ENCODE data around the gene ELMO1. TPM values are rescaled to one million over a fixed set of nuclear protein-coding genes. Genes with fewer than 3 reads are reported as not detected.

The ELMO1 gene
- total and polyA plus RNA-seq, 5 experiments from 2014 or later = 26.9 to 120 (median 58.4) TPM

DNA sequence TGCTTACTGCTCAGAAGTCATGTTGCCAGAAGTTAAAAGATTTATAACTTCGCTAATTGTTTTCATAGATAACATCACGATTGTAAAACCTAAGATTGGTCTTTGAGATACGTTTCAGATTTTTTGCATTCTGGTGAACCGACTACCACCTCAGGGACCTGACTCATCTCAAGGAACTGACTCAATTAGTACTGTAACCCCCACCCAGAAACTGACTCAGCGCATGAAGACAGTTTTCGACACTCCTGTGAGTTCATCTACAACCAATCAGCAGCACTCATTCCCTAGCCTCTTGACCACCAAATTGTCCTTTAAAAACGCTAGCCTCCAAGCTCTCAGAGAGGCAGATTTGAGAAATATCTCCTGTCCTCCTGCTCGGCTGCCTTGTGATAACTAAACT lies 72.3 kb downstream of the ELMO1 start:
- H3K9me3 Mint-ChIP-seq = peaks cover 2 to 25% (median 14%) of the 10 kb centered on the region in 9 donors
- DNase-seq = no peak
- no peaks in the 10 kb centered on the region for H3K27me3 Mint-ChIP-seq
- no peak overlapping the region for H3K4me3 Mint-ChIP-seq
- peaks cover 10 to 17% (median 13%) of the 10 kb centered on the region in 4 donors for H3K4me1 Mint-ChIP-seq
- ATAC-seq = no peak
- peak overlapping the region in 2 of 10 donors; percentile 10 to 35 for H3K27ac Mint-ChIP-seq
- POLR2A ChIA-PET = no interaction called here
- H3K36me3 Mint-ChIP-seq = peaks cover 28 to 39% (median 38%) of the 10 kb centered on the region in 3 donors

DNA sequence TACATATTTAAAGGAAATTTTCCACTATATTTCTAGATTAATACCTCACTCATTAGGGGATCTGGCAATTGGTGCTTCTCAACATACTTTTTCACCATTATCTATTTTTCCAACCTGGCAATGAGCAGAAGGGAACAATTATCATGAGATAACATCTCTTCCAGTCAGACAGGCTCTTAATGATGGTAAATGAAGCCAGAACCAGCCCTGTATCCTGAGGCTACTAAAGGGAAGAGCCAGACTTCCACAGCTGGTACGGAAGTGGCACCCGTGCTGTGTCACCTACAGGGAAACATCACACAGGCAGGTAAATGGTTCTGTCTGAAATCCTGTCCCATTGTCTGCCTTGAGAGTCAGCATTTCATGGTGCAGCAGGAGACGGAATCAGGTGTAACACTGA lies 75.9 kb downstream of the ELMO1 start:
- Mint-ChIP-seq H3K4me1 (peaks cover 9 to 16% (median 13%) of the 10 kb centered on the region in 4 donors), H3K4me3 (no peak overlapping the region), H3K27me3 (no peaks in the 10 kb centered on the region), H3K36me3 (peaks cover 16 to 22% (median 20%) of the 10 kb centered on the region in 3 donors), H3K27ac (peak overlapping the region in 1 of 10 donors; percentile 13), H3K9me3 (peaks cover 2 to 19% (median 9%) of the 10 kb centered on the region in 9 donors)
- POLR2A ChIA-PET = no interaction called here
- DNase-seq (no peak), ATAC-seq (no peak)

DNA sequence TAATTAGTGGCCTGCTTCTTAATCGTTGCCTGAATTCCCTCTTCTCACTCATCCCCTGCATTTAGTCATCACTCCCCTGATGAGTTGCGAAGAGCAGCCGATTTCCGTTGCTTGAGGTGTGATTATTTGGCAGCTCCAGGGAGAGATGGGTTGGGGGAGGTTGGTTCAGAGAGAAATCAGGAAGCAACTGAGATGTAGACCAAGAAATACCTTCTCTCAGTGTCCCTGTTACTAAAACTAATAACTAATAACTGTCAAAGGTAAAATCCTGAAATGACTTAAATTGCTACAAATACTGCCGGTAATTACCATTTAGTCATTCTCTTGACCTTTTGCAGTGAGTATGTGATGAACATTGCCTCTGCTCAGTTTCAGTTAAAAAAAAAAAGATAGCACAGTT lies 76.9 kb downstream of the ELMO1 start:
- H3K27ac Mint-ChIP-seq = no peak overlapping the region
- ATAC-seq (no peak), DNase-seq (no peak)
- H3K4me3 Mint-ChIP-seq = no peak overlapping the region
- POLR2A ChIA-PET = no interaction called here
- no peaks in the 10 kb centered on the region for H3K27me3 Mint-ChIP-seq
- H3K4me1 Mint-ChIP-seq = peaks cover 16 to 22% (median 17%) of the 10 kb centered on the region in 4 donors
- H3K36me3 Mint-ChIP-seq = peaks cover 7 to 17% (median 16%) of the 10 kb centered on the region in 3 donors
- peaks cover 0 to 12% (median 7%) of the 10 kb centered on the region in 9 donors for H3K9me3 Mint-ChIP-seq

DNA sequence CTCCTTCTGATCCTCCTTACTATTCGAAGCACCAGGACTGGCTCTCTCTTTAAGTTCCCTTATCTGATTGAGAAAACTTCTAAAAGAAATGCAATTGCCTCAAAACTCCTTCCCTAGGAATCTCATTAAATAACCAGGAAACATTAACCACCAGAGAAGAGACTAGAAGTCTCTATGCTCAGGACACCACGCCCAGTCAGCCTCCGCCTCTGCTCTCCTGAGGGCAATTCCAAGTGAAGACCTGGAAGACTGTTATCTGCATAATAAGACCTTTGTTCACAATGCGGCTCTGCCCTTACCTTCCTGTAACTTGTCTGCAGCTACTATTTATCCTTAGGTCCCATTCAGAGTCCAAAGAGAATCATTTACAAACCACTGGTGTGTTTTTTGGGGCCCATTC lies 78.8 kb downstream of the ELMO1 start:
- ATAC-seq = no peak
- no peaks in the 10 kb centered on the region for H3K27me3 Mint-ChIP-seq
- H3K36me3 Mint-ChIP-seq = peaks cover 0 to 8% (median 4%) of the 10 kb centered on the region in 3 donors
- no peaks in the 10 kb centered on the region for H3K9me3 Mint-ChIP-seq
- H3K4me3 Mint-ChIP-seq = no peak overlapping the region
- H3K27ac Mint-ChIP-seq = peak overlapping the region in 1 of 10 donors; percentile 41
- POLR2A ChIA-PET = no interaction called here
- peaks cover 29 to 34% (median 33%) of the 10 kb centered on the region in 4 donors for H3K4me1 Mint-ChIP-seq
- no peak for DNase-seq

DNA sequence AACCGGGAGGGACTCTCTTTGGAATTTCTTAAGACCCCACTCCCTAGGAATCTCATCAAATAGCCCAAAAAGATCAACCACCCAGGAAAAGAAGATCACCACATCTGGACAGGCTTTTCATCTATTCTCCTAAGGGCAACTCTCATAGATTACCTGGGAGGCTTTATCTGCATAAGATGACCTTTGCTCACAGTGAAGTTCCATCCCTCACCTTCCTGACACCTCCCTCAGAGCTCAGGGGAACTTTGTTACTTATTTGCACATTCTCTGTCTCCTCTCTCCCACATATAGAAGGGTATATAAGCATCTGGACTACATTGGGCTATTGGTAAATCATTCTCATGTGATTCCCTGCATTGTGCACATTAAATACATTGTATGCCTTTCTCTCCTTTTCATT lies 80.1 kb downstream of the ELMO1 start:
- no peak overlapping the region for H3K4me3 Mint-ChIP-seq
- DNase-seq (no peak), ATAC-seq (no peak)
- H3K4me1 Mint-ChIP-seq = peaks cover 41 to 47% (median 43%) of the 10 kb centered on the region in 4 donors
- no peaks in the 10 kb centered on the region for H3K27me3 Mint-ChIP-seq
- H3K27ac Mint-ChIP-seq = no peak overlapping the region
- peaks cover 0 to 8% (median 4%) of the 10 kb centered on the region in 3 donors for H3K36me3 Mint-ChIP-seq
- POLR2A ChIA-PET = interaction anchor here (1.4 kb wide), 1 partner anchor 80 kb away, joined by 5 read pairs; the partner anchor contains the start of gene ELMO1
- H3K9me3 Mint-ChIP-seq = peaks cover 0 to 3% (median 0%) of the 10 kb centered on the region in 9 donors

DNA sequence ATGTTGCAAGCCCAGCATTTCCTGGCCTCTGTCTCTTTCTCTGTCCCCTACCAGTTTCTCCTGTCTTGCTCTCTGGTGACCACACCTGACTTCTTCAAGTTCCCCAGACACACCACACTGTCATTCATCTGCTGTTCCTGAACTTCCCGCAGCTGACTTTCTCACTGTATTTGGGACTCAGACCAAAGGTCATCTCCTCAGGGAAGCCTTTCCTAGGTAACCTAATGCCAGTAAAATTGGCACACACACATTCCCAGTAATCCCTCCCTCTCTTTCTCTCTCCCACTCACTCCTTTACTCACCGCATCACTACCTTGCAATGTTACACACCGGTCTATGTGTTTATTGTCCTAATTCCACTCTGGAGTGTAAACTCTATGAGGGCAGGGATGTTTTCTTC lies 81.7 kb downstream of the ELMO1 start:
- POLR2A ChIA-PET = no interaction called here
- DNase-seq (no peak), ATAC-seq (no peak)
- no peak overlapping the region for H3K4me3 Mint-ChIP-seq
- H3K27ac Mint-ChIP-seq = peak overlapping the region in 1 of 10 donors; percentile 10
- peaks cover 0 to 4% (median 0%) of the 10 kb centered on the region in 5 donors for H3K27me3 Mint-ChIP-seq
- peaks cover 47 to 62% (median 57%) of the 10 kb centered on the region in 4 donors for H3K4me1 Mint-ChIP-seq
- peaks cover 0 to 10% (median 0%) of the 10 kb centered on the region in 9 donors for H3K9me3 Mint-ChIP-seq
- peaks cover 0 to 4% (median 4%) of the 10 kb centered on the region in 3 donors for H3K36me3 Mint-ChIP-seq

DNA sequence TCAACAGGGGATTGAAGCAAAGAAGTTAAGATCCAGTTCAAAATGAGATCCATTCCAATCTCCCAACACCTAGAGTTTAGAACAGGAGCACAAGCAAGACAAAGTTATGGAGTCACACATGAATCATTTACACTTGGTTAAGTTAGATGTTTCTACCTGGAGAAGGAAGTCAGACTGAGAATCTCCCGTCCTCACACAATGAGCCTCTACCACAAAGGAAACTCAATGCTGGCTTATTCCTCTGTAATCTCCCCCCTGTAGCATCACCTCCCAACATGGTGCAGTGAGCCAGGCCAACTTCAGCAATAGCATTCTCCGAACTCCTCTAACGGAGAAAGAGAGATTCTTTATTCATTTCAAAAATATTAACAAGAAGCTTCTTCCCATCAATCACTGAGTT lies 82.2 kb downstream of the ELMO1 start:
- peaks cover 0 to 4% (median 0%) of the 10 kb centered on the region in 5 donors for H3K27me3 Mint-ChIP-seq
- POLR2A ChIA-PET = no interaction called here
- no peak for ATAC-seq
- no peak for DNase-seq
- H3K36me3 Mint-ChIP-seq = peaks cover 0 to 4% (median 2%) of the 10 kb centered on the region in 3 donors
- H3K27ac Mint-ChIP-seq = peak overlapping the region in 2 of 10 donors; percentile 10 to 50
- peaks cover 0 to 10% (median 0%) of the 10 kb centered on the region in 9 donors for H3K9me3 Mint-ChIP-seq
- H3K4me3 Mint-ChIP-seq = peak overlapping the region in 4 of 10 donors; percentile 6 to 40 (median 9)
- peaks cover 45 to 66% (median 57%) of the 10 kb centered on the region in 4 donors for H3K4me1 Mint-ChIP-seq

DNA sequence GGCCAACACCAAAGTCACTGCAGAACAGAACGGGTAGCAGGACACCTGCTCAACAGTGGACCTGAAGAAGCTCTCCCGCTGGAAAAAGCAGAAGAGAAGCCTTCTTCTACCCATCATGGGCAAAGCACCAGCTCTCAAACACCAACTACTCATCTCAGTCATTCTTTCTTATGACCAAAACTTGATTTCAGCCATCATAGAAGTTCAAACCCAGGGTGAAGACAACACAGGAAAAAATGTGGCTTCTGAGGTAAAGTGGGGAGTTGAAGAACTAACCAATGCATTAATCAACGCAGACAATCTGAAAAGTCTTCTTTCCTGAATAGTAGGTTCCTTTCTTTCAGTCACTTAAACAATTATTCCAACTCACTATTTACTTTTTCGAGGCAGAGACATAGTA lies 83.3 kb downstream of the ELMO1 start:
- Mint-ChIP-seq H3K4me1 (peaks cover 45 to 70% (median 57%) of the 10 kb centered on the region in 4 donors), H3K27me3 (peaks cover 0 to 4% (median 0%) of the 10 kb centered on the region in 5 donors), H3K27ac (peak overlapping the region in 4 of 10 donors; percentile 5 to 36 (median 16)), H3K36me3 (peaks cover 0 to 3% (median 2%) of the 10 kb centered on the region in 3 donors), H3K9me3 (peaks cover 0 to 10% (median 0%) of the 10 kb centered on the region in 9 donors), H3K4me3 (peak overlapping the region in 7 of 10 donors; percentile 1 to 60 (median 23))
- ATAC-seq (peak; percentile 47), DNase-seq (peak in 1 of 10 donors; percentile 18)
- POLR2A ChIA-PET = no interaction called here

DNA sequence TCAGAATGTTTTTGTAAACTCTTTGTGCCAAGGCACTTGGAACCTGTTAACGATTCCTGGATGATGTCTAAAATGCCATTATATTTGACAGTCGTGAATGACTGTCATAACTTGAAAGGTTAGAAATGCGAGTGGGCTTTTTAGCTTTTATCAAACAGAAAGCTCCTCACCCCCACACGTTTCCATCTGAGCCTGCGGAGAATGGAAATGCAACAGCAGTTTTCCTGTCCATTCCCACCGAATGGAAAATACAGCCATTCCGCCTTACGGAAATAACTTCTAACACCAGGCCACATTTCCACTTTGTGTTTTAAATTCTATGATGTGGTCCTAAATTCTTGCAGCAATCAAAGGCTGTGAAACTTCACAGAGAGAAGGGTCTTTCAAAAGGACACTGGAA lies 83.8 kb downstream of the ELMO1 start:
- H3K4me3 Mint-ChIP-seq = peak overlapping the region in 6 of 10 donors; percentile 19 to 76 (median 48)
- POLR2A ChIA-PET = no interaction called here
- H3K4me1 Mint-ChIP-seq = peaks cover 42 to 67% (median 60%) of the 10 kb centered on the region in 4 donors

DNA sequence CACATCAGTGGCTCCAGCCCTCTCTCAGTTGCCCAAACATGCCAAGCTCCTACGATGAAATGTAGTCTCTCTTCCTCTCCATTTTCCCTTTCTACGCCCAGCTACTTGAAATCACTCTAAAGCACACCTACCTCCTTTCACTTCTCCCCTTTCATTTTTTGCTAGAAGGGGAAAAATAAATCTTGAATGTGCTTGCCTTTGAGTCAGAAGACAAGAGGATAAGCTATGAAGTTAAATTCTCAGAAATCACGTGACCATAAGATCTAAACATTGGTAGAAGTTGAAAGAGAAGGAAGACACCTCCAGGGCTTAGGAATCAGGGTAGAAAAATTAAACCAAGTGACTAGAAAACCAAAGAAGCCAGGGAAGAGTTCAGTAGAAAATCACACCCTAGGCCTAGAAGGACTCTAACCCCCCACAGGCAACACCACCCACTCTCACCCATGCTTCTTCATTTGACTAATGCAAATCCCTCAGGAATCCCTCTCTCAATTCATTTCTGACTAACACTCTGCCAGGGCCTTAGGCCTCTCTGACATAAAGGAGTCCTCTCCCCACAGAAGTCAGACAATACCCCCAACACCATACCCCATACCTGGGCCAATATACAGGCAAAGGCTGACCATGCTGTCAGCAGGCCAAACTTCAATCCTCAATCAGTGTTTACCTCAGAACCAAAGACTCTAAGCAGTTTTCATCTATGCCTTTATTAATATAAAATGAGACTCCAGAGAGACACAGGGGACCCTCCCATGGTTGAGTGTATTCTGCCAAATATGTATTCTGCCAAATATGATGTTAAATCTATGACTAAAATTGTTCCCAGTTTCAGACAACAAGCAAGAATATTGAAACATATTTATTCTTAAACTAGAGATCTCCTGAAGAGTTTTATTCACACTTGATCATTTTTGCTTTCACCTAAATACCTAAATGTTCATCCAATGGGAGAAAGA lies 84.8 kb downstream of the ELMO1 start:
- Mint-ChIP-seq H3K36me3 (no peaks in the 10 kb centered on the region), H3K27ac (peak overlapping the region; percentile 74 to 97 (median 90)), H3K4me1 (peaks cover 40 to 70% (median 58%) of the 10 kb centered on the region in 4 donors), H3K9me3 (peaks cover 0 to 10% (median 0%) of the 10 kb centered on the region in 9 donors), H3K4me3 (peak overlapping the region; percentile 4 to 78 (median 64)), H3K27me3 (peaks cover 0 to 4% (median 0%) of the 10 kb centered on the region in 5 donors)
- POLR2A ChIA-PET = no interaction called here
- peak; percentile 35 to 60 for ATAC-seq
- DNase-seq = peak in 2 of 10 donors; percentile 29 to 35

More for the DNA sequence above, 83.8 kb downstream of the ELMO1 start:
- H3K9me3 Mint-ChIP-seq = peaks cover 0 to 10% (median 0%) of the 10 kb centered on the region in 9 donors
- H3K36me3 Mint-ChIP-seq = peaks cover 0 to 2% (median 0%) of the 10 kb centered on the region in 3 donors
- DNase-seq (no peak), ATAC-seq (no peak)
- peak overlapping the region in 3 of 10 donors; percentile 13 to 84 (median 26) for H3K27ac Mint-ChIP-seq
- peaks cover 0 to 4% (median 0%) of the 10 kb centered on the region in 5 donors for H3K27me3 Mint-ChIP-seq

DNA sequence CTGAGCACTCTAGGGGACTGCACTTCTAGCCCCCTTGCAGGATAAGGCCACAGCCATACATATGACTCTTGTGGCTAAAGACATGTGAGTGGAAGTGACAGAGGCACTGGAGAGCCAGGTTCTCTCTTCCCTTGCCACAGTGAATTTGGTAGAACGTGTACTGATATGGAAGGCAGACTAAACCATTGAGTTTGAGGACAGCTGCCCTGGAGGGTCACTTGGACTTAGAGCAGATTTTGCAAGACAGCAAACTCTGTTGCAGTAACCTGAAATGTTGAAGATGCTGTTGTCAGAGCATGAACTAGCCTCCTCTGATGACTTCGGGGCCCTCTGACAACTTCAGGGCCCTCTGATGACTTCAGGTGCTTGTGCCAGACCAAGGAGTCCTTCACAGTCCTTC lies 85.9 kb downstream of the ELMO1 start:
- Mint-ChIP-seq H3K36me3 (no peaks in the 10 kb centered on the region), H3K27ac (peak overlapping the region; percentile 74 to 97 (median 90)), H3K9me3 (peaks cover 0 to 10% (median 0%) of the 10 kb centered on the region in 9 donors), H3K4me1 (peaks cover 39 to 70% (median 58%) of the 10 kb centered on the region in 4 donors), H3K4me3 (peak overlapping the region; percentile 4 to 78 (median 64)), H3K27me3 (peaks cover 0 to 4% (median 0%) of the 10 kb centered on the region in 5 donors)
- DNase-seq (no peak), ATAC-seq (peak in 1 of 2 donors; percentile 40)
- POLR2A ChIA-PET = no interaction called here

DNA sequence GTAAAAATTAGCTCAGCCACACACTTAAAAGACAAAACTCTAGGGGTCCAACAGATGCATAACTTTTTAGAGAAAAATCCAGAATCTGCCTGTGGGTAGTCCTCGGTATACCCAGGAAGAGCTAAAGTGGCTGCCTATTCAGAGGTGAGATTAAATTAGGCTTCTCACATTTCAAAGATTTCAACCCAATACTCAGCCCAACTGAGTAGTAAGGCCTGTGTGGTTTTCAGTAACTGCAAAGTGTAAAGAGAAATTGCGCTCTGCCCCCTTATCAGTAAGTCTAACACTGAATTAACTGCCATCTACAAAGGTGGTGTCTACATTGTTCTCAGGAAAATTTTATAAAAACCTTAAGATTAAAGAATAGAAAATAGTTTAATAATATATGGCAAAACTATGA lies 88.2 kb downstream of the ELMO1 start:
- peaks cover 0 to 10% (median 0%) of the 10 kb centered on the region in 9 donors for H3K9me3 Mint-ChIP-seq
- no peak overlapping the region for H3K4me3 Mint-ChIP-seq
- POLR2A ChIA-PET = no interaction called here
- H3K27ac Mint-ChIP-seq = no peak overlapping the region
- peaks cover 0 to 4% (median 0%) of the 10 kb centered on the region in 5 donors for H3K27me3 Mint-ChIP-seq
- no peak for DNase-seq
- H3K4me1 Mint-ChIP-seq = peaks cover 26 to 61% (median 58%) of the 10 kb centered on the region in 4 donors
- no peak for ATAC-seq
- H3K36me3 Mint-ChIP-seq = no peaks in the 10 kb centered on the region

Measured in naive thymus-derived CD8-positive, alpha-beta T cell (primary cell).